ENCODE data around the gene ZAP70. TPM values are rescaled to one million over a fixed set of nuclear protein-coding genes. Genes with fewer than 3 reads are reported as not detected.

Gene ZAP70
- total and polyA plus RNA-seq, 2 of the 13 experiments (the other 11 are each of a cell fraction or from before 2014, with no cell fraction given) = 0.51 to 4.0 TPM

DNA sequence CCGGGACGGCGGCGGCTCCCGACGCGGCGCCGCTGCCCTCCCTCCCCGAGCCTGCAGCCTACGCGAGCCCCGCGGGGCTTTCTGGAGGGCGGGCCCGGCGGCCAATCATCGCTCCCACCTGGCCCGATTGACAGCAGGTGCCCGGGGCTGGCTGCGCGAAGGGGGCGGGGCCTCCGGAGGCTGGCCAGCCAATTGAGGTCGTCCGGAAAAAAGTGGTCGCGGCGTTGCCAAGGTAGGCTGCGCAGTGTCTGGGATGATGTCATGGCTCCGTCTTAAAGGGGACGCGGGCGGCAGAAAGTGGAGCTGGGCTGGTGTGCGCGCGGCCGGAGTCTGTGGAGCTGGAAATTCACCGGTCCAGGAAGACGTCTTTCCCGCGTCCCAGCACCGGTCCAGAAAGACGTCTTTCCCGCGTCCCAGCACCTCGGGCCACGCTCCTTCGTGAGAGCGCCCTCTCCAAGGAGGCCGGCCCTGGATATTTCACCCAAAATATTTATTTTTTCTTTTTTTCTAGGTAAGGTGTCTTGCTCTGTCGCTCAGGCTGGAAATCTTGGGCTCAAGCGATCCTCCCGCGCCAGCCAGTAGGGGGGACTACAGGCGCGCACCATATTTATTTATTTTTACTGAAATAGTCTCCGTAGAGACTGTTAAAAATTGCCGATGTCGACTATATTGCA is 49.3 kb upstream of the ZAP70 start, which contains the start of gene ACTR1B (continued):
- TF ChIP-seq IRF1 (CRISPR knock-in tag; IDR thresholded peaks at IDR 0.05; ENCODE audit: low read depth) = no peak
- TF ChIP-seq HNF1B (CRISPR knock-in tag; IDR thresholded peaks at IDR 0.05) = peak; percentile 71; the same call in 1 of the 2 replicates
- peak; percentile 58 for TF ChIP-seq ZNF121 (CRISPR knock-in tag; IDR thresholded peaks at IDR 0.05)
- TF ChIP-seq ZNF788 (CRISPR knock-in tag; IDR thresholded peaks at IDR 0.05; ENCODE audit: borderline replicate concordance) = no peak; the same call in 1 of the 2 replicates
- TF ChIP-seq EP300 (IDR thresholded peaks at IDR 0.05; ENCODE audit: low read depth in 2 of 2, low read length in 2 of 2) = peak in 1 of 2 experiments; percentile 26; a peak in 1 of 4 replicates
- no peak for TF ChIP-seq EP300 (CRISPR knock-in tag; IDR thresholded peaks at IDR 0.05; ENCODE audit: borderline replicate concordance)
- TF ChIP-seq ELF3 (CRISPR knock-in tag; IDR thresholded peaks at IDR 0.05) = no peak
- no peak for TF ChIP-seq TEAD2 (CRISPR knock-in tag; IDR thresholded peaks at IDR 0.05)
- peak; percentile 96 for TF ChIP-seq ZNF142 (CRISPR knock-in tag; IDR thresholded peaks at IDR 0.05)
- no peak; the same call in 1 of the 2 replicates for TF ChIP-seq ZNF251 (CRISPR knock-in tag; IDR thresholded peaks at IDR 0.05)
- peak; percentile 46; the same call in 1 of the 2 replicates for TF ChIP-seq ZNF556 (CRISPR knock-in tag; IDR thresholded peaks at IDR 0.05; ENCODE audit: borderline replicate concordance)
- no peak for TF ChIP-seq ZNF331 (CRISPR knock-in tag; IDR thresholded peaks at IDR 0.05)
- TF ChIP-seq HCFC1 (IDR thresholded peaks at IDR 0.05; ENCODE audit: low read depth, low read length) = peak; percentile 27; the same call in 1 of the 2 replicates
